ENCODE results near the gene GINS3.

- TF ChIP-seq CTCF (IDR thresholded peaks at IDR 0.05) (no peak), POLR2A (IDR thresholded peaks at IDR 0.05) (no peak), EP300 (IDR thresholded peaks at IDR 0.05) (no peak), POLR2AphosphoS5 (IDR thresholded peaks at IDR 0.05) (no peak)
Measured at GRCh38 chr16:58360041-58360634, 32.1 kb upstream of the GINS3 start.

Measured in upper lobe of left lung (tissue), 4 donors.